ENCODE measurements around the gene DUSP28.
"Not testable (repeated sequence)": the region's sequence is repeated elsewhere in the genome, so short reads cannot be mapped to it uniquely, and the experiment has no call there.

Gene DUSP28

GRCh38 chr2:240560084-240560479 is at the start of gene DUSP28:
DUSP28 (plus strand) TSS chr2:240560357; CDS start chr2:240560685, 328 bp downstream.
- peak; percentile 73 to 91 (median 90) for DNase-seq

DNA sequence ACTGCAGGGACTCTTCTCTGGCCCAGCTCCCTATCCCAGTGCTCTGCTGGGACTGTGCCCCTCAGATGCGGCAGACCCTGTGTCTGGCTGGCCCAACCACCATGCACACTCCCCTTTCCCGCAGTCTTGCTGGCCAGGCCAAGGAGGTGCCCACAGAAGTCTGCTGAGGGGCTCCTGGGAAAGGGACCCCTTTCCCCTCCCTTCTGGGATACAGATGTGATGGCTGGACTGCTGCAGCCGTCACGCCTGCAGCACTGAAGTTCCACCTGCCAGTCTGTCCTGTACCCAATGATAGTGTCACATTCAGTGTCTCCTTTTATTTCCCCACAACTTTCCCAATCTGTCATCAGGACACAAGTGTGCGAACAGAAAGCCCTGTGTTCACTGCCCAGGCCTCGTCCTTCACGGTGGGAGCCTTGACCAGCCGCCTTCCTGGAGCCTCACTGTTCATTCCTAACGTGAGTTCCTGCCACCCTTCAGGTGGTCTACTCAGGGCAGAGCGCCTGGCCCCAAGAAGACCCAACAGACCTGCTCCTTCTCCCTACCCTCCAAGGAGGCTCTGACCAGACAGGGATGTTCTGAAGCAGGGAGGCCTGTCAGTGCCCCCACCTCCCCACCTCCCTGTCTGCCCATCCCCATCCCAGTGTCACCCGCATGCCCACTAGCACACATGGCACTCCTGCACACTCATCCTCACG is 49.5 kb upstream of the DUSP28 start:
- no peak for DNase-seq

- no peak for DNase-seq
Measured at GRCh38 chr2:240511351-240512108, 48.6 kb upstream of the DUSP28 start.

DNA sequence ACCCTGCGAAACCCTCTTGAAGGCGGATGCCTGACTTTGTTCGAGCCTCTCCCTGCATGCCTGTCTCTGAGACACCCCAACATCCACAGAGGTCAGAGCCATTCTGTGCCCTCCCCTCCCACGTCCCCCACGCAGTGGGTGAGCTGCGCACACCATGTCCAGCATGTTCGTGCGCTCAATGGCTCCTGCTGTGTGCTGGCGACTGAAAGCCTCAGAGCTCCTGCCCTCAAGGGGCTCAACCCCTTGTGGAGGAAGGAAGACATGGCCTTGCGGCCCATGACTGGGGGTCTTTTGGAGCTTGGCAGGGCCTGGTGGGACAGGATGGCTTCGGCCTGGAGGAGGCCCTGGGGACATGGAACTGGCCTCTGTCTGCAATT is 48.1 kb upstream of the DUSP28 start:
- no peak for DNase-seq

DNA sequence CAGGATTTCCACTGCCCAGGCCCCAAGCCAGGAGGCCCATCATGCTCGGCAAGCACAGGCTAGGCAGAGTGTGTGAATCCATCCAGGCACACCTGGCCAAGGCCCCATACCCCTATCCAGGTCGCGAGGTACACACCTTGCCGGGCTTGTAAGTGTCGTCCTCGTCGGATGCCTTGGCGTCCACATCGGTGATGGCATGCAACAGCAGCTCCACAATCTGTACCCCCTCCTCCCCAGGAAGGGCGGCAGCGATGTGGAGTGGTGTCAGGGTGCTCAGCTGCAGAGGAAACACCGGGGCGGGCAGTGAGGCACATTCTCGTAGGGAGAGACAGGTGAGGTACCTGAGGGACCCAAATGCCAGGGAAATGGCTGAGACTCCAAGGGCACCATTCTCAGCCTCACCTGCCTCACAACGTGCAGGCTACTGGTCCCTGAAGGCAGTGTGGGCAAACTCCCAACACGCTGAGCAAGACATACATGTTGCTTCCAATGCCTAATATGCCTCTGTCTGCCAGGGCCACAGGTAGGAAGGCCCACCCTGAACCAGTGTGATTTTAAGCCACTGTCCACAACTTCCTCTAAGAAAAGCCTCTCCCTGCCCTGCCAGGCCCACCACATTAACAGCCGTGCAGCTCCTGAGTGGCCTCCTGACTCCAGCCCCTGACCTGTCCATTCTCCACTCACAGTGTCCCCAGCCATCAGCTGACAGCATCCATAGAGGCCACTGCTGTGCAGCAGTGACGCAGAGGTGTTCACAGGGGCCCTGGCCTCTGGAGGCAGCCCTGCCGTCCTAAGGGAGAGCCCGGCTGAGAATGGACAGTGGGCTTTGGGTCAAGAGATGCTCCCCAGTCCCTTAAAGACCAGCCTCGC is 47.3 kb upstream of the DUSP28 start:
- DNase-seq, result no peak

DNA sequence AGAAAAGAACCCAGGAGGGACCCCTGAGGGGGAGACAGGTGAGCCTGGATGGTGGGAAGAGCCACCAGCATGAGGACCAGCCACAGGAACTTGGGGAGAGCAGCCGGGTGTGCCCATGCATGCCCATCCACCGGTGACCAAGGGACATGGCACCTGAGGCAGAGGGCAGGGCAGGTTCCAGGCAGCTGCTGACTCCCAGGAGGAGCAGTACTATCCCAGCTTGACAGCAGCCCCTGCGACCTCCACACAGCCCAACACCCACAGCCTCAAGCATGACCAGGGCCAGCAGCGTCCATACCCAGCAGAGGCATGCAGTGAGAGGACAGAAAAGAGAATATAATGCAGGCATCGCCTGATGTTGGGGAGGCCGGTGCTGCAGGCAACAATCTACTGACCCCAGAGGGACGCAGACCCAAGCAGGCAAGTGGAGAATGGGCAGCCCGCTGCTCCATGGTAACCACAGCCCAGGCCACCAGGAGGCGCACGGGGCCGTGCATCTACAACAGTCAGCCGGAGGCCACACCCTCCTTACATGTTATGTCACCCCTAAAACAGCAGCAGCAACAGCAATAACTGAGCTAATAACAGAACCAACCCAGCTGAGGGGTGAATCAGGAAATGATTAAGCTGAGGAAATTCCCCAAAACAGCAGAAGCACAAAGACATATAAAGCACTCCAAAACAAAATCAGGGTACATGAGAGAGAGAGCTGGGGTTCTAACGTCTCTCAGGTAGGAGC is 46.4 kb upstream of the DUSP28 start:
- DNase-seq, result peak in 1 of 3 experiments; percentile 8

DNA sequence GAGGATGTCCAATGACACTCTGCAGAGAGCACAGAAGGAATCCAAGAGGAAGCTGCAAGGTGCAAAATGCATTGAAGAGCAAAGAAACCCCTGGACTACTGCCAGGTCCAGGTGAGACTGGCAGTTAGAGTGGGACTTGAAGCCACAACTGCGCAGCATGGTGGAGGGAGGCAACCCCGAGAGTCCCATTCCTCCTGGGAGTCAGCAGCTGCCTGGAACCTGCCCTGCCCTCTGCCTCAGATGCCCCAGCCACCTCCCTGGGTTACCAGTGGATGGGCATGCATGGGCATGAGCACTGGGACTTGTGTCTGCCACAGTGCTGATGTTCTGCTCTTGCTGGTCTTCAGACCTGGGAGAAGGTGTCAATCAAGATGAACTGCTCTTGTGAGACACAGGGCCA is 45.5 kb upstream of the DUSP28 start:
- no peak for DNase-seq

DNA sequence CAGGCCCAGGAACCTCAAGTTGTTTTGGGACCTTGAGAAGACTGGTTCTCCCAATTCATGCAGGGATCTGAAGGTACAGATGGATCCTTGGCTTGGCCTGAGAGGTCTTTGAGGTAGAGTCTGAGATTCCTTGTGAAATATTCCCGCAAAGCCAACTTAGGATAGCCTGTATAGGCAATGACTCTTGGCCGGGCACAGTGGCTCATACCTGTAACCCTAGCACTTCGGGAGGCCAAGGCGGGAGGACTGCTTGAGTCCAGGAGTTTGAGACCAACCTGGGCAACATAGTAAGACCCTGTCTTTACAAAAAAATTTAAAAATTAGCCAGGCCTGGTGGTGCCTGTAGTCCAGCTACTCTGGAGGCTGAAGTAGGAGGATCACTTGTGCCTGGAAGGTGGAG is 42.8 kb upstream of the DUSP28 start:
- no peak for DNase-seq

DNA sequence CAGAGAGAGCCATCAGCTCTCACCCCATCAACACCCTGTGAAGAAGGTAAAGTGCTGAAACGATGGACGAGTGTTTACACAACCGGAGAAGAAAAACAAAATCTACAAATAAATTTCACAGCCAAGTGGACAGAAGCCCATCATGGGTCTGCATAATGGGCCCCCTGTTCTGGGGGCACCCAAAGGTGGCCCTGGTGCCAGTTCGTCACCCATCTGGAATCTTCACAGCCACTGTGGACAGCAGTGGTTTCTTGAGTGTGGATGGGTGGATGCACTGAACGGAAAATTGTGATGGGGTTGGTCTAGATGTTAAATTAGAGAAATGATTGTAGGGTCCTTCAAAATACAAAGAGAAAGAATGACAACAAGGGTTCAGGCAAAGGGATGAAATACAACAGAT is 41.2 kb upstream of the DUSP28 start:
- DNase-seq, result no peak

DNA sequence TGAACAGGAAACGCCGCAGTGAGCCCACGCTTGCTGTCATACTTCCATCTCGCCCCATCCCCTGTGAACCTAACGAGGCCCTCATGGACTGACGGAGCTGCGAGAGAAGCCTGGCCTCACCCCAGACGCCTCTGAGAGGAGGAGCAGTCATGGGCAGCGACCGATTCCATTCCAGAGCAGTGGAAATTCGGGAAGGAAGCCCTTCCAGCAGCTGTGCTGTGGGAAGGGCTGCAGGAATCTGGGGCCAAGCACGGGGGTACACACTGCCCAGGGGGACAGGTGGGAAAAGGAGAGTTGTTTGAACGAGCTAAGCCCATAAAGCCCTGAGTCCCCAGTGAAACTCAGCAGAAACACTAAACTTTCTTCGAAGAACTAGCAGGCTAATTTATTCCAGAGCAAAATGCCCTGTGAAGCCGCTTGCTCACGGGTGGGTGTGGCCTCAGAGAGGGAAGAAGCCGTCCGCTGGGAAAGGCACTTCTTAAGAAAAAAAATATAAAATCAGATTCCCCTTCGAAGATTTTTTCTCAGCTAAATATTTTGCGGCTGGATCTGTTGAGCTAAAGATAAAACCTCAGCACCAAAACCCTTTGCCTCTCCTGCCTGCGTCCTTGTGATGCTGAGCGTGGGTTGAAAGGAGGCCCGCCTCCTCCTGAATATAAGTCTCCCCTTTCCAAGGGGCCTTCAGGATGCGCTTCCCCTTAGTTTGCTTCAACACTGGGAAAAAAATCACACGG is 40.6 kb upstream of the DUSP28 start:
- DNase-seq, result no peak

GRCh38 chr2:240520130-240520973 is 39.8 kb upstream of the DUSP28 start:
- DNase-seq, result no peak

- no peak for DNase-seq
Measured at GRCh38 chr2:240520974-240521350, 39.2 kb upstream of the DUSP28 start.

GRCh38 chr2:240521885-240522284 is 38.3 kb upstream of the DUSP28 start:
- not testable (repeated sequence) for DNase-seq

GRCh38 chr2:240522406-240522805 is 37.8 kb upstream of the DUSP28 start:
- DNase-seq, result no peak

- no peak for DNase-seq
Measured at GRCh38 chr2:240523451-240524281, 36.5 kb upstream of the DUSP28 start.

- DNase-seq, result no peak
Measured at GRCh38 chr2:240524963-240525718, 35.0 kb upstream of the DUSP28 start.

GRCh38 chr2:240525802-240526201 is 34.4 kb upstream of the DUSP28 start:
- no peak for DNase-seq

GRCh38 chr2:240526521-240526920 is 33.6 kb upstream of the DUSP28 start:
- no peak for DNase-seq

DNA sequence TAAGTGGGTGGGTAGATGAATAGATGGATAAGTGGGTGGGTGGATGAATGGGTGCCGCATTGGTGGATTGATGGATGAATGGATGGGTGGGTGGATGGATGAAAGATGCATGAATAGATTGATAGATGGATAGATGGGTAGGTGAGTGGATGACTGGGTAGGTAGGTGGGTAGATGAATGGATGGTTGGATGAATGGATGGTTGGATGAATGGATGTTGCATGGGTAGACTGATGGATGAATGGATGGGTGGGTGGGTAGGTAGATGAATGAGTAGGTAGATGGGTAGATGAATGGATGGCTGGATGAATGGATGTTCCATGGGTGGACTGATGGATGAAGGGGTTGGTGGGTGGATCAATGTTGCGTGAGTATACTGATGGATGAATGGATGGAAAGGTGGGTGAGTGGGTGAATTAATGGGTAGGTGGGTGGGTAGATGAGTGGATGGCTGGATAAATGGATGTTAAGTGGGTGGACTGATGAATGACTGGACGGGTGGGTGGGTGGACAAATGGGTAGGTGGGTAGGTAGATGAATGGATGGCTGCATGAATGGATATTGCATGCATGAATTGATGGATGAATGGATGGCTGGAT is 32.9 kb upstream of the DUSP28 start:
- DNase-seq, result no peak
